Measurements from ENCODE around the gene ADGRD1.

DNA sequence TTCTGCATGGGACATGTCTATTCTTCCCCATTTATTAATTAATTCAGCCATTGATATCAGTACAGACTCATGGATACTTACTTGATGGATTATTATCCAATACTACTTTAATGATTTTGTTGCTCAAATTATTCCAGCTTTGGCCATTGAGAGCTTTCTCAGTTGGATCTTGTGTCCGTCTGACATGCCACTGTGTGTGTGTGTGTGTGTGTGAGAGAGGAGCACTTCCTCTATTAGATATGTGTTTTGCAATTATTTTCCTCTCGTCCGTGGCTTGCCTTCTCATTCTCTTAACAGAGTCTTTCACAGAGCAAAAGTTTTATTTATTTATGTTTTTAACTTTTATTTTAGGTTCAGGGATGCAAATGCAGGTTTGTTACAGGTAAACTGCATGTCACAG is 194.2 kb downstream of the ADGRD1 start:
- TF ChIP-seq, protein P1, sequence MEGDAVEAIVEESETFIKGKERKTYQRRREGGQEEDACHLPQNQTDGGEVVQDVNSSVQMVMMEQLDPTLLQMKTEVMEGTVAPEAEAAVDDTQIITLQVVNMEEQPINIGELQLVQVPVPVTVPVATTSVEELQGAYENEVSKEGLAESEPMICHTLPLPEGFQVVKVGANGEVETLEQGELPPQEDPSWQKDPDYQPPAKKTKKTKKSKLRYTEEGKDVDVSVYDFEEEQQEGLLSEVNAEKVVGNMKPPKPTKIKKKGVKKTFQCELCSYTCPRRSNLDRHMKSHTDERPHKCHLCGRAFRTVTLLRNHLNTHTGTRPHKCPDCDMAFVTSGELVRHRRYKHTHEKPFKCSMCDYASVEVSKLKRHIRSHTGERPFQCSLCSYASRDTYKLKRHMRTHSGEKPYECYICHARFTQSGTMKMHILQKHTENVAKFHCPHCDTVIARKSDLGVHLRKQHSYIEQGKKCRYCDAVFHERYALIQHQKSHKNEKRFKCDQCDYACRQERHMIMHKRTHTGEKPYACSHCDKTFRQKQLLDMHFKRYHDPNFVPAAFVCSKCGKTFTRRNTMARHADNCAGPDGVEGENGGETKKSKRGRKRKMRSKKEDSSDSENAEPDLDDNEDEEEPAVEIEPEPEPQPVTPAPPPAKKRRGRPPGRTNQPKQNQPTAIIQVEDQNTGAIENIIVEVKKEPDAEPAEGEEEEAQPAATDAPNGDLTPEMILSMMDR (IDR thresholded peaks at IDR 0.05; ENCODE audit: borderline replicate concordance, extremely low read depth, low read length, poor library complexity, severe bottlenecking): no peak
- no peak for TF ChIP-seq EZH2 (IDR thresholded peaks at IDR 0.05; ENCODE audit: borderline replicate concordance, low read depth, low read length, severe bottlenecking)

Data from DND-41 (cell line).